ENCODE data around the gene CATSPERD. TPM values are rescaled to one million over a fixed set of nuclear protein-coding genes. Genes with fewer than 3 reads are reported as not detected.

Gene CATSPERD
- total RNA-seq, 1 experiment from 2014 or later = not detected

DNA sequence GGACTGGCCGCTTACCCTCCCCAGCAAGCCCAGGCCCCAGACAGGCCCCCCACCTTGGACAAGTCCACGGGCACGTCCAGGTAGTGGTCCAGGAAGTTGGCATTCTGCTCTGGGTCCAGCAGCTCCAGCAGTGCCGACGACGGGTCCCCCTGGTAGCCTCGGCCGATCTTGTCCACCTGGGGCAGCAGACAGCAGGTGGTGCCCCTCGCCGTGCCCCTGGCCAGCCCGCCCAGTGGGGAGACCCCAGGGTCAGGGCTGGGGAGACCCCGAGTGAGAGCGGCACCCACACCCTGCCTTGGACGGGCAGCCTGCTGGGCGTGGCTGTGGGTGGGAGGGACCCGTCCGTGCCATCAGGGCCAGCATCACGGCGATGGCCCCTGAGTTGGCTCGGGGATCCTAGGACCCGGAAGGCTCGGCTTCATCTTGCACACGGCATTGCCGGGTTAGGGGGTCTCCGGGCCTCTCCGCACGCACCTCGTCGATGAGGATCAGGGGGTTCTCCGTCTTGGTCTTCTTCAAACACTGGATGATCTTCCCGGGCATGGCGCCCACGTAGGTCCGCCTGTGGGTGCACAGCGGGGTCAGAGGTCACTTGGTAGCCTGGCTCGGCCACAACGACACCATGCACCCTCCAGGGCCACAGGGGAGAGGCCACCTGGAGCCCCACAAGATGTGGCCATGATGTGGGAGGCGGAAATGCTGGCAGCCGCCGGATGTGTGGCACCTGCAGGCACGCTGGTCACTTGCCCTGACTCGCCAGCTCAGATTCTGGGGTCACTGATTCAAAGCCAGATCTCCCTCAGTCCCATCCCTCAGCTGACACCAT is 24.0 kb upstream of the CATSPERD start:
- no TSS peak for BruUV-seq (replicated peaks)
- Histone ChIP-seq H3K27me3 (ENCODE audit: insufficient read depth, low read depth) (no peaks in the 10 kb centered on the region), H3K27ac (no peak overlapping the region), H3K9me2 (ENCODE audit: insufficient read depth) (no peaks in the 10 kb centered on the region), H3K79me2 (ENCODE audit: low read depth) (peaks cover 24% of the 10 kb centered on the region), H3F3A (ENCODE audit: insufficient read depth, low read depth) (peaks cover 29% of the 10 kb centered on the region), H3K4me3 (no peak overlapping the region), H3K36me3 (ENCODE audit: low read depth) (no peaks in the 10 kb centered on the region; the same call in 1 of the 2 replicates), H4K20me1 (ENCODE audit: insufficient read depth) (peaks cover 42% of the 10 kb centered on the region), H3K9me3 (ENCODE audit: insufficient read depth, low read depth) (no peaks in the 10 kb centered on the region), H3K4me1 (replicated peaks; ENCODE audit: insufficient read depth) (no peaks in the 10 kb centered on the region), H3K4me2 (no peak overlapping the region), H2AFZ (no peak overlapping the region)
- intact Hi-C loops (cut with micrococcal nuclease; ENCODE audit: unreplicated experiment) = no loop called here
- ChIA-PET POLR2A (ENCODE audit: unreplicated experiment) (no interaction called here), CTCF (no interaction called here)
- DNase-seq = no peak
- no peak for TF ChIP-seq EZH2 (IDR thresholded peaks at IDR 0.05; ENCODE audit: low read depth)
- TF ChIP-seq, protein P1, sequence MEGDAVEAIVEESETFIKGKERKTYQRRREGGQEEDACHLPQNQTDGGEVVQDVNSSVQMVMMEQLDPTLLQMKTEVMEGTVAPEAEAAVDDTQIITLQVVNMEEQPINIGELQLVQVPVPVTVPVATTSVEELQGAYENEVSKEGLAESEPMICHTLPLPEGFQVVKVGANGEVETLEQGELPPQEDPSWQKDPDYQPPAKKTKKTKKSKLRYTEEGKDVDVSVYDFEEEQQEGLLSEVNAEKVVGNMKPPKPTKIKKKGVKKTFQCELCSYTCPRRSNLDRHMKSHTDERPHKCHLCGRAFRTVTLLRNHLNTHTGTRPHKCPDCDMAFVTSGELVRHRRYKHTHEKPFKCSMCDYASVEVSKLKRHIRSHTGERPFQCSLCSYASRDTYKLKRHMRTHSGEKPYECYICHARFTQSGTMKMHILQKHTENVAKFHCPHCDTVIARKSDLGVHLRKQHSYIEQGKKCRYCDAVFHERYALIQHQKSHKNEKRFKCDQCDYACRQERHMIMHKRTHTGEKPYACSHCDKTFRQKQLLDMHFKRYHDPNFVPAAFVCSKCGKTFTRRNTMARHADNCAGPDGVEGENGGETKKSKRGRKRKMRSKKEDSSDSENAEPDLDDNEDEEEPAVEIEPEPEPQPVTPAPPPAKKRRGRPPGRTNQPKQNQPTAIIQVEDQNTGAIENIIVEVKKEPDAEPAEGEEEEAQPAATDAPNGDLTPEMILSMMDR (conservative IDR thresholded peaks at IDR 0.05) = no peak

DNA sequence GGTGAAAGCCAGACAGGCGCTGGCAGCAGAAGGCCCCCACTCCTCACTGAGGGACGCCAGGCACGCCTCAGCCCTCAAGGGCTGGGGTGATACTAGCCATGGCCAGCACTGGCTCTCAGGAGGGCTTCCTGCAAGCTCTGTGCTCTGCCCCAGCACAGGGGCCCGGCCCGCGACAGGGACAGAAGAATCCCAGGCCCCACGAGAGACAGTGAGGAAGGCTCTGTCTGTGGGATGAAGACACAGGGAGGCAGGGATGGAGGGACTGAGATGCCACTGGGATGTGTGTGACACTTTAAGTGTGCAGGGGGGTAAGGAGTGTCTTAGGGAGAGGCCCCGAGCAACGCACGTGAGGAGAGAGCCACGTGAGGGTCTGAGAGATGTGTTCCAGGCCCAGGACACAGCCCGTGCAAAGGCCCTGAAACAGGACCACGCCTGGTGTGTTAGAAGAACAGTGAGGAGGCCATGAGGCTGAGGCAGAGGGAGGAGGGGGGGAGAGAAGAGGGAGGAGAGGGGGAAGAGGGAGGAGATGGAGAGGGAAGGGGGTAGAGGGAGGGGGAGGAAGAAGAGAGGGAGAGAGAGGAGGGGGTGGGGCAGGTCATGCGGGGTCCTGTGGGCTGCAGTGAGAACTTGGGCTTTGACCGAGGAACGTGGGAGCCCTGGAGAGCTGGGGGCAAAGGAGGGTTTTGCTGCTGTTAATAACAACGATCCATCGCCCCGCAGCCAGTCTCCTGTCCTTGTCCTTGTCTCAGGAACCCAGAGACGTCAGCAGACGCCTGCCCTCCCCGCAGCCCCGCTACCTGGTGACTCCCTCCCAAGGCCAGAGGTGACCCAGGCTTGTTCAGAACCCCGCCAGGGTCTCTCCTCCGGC is 23.2 kb upstream of the CATSPERD start:
- Histone ChIP-seq H3K9me3 (ENCODE audit: insufficient read depth, low read depth) (no peaks in the 10 kb centered on the region), H3K4me3 (no peak overlapping the region), H2AFZ (no peak overlapping the region), H3K4me1 (replicated peaks; ENCODE audit: insufficient read depth) (no peaks in the 10 kb centered on the region), H3K9me2 (ENCODE audit: insufficient read depth) (no peaks in the 10 kb centered on the region), H3K4me2 (no peak overlapping the region), H3F3A (ENCODE audit: insufficient read depth, low read depth) (peaks cover 27% of the 10 kb centered on the region; the same call in 1 of the 2 replicates), H3K79me2 (ENCODE audit: low read depth) (peaks cover 16% of the 10 kb centered on the region), H3K36me3 (ENCODE audit: low read depth) (no peaks in the 10 kb centered on the region; the same call in 1 of the 2 replicates), H3K27me3 (ENCODE audit: insufficient read depth, low read depth) (no peaks in the 10 kb centered on the region), H3K27ac (no peak overlapping the region), H4K20me1 (ENCODE audit: insufficient read depth) (peaks cover 34% of the 10 kb centered on the region)
- POLR2A ChIA-PET (ENCODE audit: unreplicated experiment) = no interaction called here
- intact Hi-C loops (cut with micrococcal nuclease; ENCODE audit: unreplicated experiment) = no loop called here
- no TSS peak for BruUV-seq (replicated peaks)
- no peak for TF ChIP-seq EZH2 (IDR thresholded peaks at IDR 0.05; ENCODE audit: low read depth)
- TF ChIP-seq, protein P1 (conservative IDR thresholded peaks at IDR 0.05) = no peak
- DNase-seq = no peak
- CTCF ChIA-PET = no interaction called here

DNA sequence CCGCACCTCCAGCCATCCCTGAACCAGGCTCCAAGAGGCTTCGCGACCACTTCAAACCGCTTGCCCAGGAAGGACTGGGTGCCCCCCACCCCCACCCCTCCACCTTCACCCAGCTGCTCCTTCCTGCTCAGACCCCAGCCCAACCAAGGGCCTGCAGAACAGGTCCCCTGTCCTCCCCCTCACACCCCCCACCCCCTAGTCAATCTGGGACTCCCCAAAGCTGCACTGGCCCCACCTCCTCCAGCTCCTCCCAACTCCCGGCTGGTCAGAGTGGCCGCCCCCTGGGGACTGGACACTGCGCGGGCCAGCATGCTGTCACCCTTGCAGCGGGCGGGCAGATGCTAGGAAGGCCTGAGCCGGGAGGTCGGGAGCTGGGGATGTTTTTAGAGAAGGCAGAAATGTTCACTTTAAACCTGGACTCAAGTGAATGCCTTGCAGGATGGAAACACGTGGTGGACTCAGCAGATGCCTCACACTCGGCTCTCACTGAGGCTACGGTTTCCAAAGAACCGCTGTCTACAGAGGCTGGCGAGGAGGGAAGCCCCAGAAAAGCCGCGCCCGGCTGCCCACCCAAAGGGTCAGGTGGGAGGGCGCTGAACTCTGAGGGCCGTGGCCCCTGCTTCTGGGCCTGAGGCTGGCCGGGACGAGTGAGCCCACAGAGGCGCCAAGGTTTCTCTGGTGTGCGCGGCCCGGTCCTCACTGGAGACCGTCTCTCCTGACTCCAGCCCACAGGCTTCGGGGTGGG is 22.4 kb upstream of the CATSPERD start:
- H4K20me1 ChIP-seq (ENCODE audit: insufficient read depth) = peaks cover 26% of the 10 kb centered on the region
- intact Hi-C loops (cut with micrococcal nuclease; ENCODE audit: unreplicated experiment) = no loop called here
- H3K27ac ChIP-seq = no peak overlapping the region
- no peaks in the 10 kb centered on the region for H3K4me1 ChIP-seq (replicated peaks; ENCODE audit: insufficient read depth)
- BruUV-seq (replicated peaks) = no TSS peak
- no peaks in the 10 kb centered on the region; the same call in 1 of the 2 replicates for H3K36me3 ChIP-seq (ENCODE audit: low read depth)
- peaks cover 8% of the 10 kb centered on the region for H3K79me2 ChIP-seq (ENCODE audit: low read depth)
- H3F3A ChIP-seq (ENCODE audit: insufficient read depth, low read depth) = peaks cover 21% of the 10 kb centered on the region; the same call in 1 of the 2 replicates
- H2AFZ ChIP-seq = no peak overlapping the region
- ChIA-PET POLR2A (ENCODE audit: unreplicated experiment) (no interaction called here), CTCF (no interaction called here)
- no peaks in the 10 kb centered on the region for H3K27me3 ChIP-seq (ENCODE audit: insufficient read depth, low read depth)
- no peaks in the 10 kb centered on the region for H3K9me3 ChIP-seq (ENCODE audit: insufficient read depth, low read depth)
- DNase-seq = no peak
- TF ChIP-seq EZH2 (IDR thresholded peaks at IDR 0.05; ENCODE audit: low read depth) = no peak
- TF ChIP-seq, protein P1 (conservative IDR thresholded peaks at IDR 0.05) = no peak
- H3K4me3 ChIP-seq = no peak overlapping the region
- H3K9me2 ChIP-seq (ENCODE audit: insufficient read depth) = no peaks in the 10 kb centered on the region
- no peak overlapping the region for H3K4me2 ChIP-seq
